Measurements from ENCODE around the gene RASA4B. TPM values are rescaled to one million over a fixed set of nuclear protein-coding genes. Genes with fewer than 3 reads are reported as not detected.

RASA4B gene
- total RNA-seq, 1 experiment from 2014 or later: 6.0 TPM

DNA sequence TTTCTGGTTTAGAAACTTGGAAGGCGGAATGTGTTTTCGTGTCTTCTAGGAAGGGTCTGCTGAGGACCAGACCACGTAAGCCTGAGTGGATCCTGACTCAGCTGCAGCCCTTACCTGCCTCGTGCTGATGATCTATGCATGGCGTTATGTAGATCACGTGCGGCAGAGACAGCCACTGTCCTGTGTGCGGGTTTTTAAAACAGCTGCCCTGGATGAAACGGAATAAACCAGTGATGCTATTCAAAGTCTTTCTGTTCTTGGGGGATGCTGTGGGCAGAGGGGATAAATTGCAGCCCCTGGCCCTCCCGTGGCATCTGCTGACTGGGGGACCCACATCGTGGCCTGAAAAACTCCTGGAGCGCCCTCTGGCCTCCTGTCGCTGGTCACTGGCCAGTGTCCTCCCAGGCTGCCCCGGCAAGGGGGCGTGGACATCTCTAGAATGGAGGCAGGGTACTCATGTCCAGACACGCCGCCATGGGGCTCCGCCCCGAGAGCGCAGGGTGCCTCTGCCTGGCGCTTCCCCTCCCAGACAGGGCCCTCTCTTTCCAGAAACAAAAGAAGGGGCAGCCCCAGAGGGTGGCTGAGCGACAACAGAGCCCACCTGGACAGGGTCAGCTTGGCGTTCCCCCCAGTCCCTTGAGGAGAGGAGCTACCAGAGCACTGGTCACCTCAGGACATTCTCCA is 66.1 kb downstream of the RASA4B start:
- CTCF ChIA-PET: interaction anchor here (2.2 kb wide), 1 partner anchor 39 kb away, joined by 14 read pairs; no protein-coding TSS in a partner anchor
- H2AFZ ChIP-seq (ENCODE audit: low read depth, low read length, poor library complexity, severe bottlenecking): no peak overlapping the region
- H3K27me3 ChIP-seq (ENCODE audit: insufficient read depth, low read length): no peaks in the 10 kb centered on the region
- no TSS peak for BruUV-seq (replicated peaks)
- no peak overlapping the region for H3K27ac ChIP-seq (ENCODE audit: low read depth, low read length)
- DNase-seq (ENCODE audit: low read depth, low spot score): no peak
- no peaks in the 10 kb centered on the region for H3K79me2 ChIP-seq (ENCODE audit: insufficient read depth, low read length)
- H3K9me3 ChIP-seq (ENCODE audit: control insufficient read depth in 1 of 2, insufficient read depth in 1 of 2, low read depth in 1 of 2, low read length in 2 of 2): no peaks in the 10 kb centered on the region
- no peak for ATAC-seq
- H3K36me3 ChIP-seq (ENCODE audit: control insufficient read depth in 1 of 2, insufficient read depth in 2 of 2, low read length in 2 of 2): no peaks in the 10 kb centered on the region; a peak in 2 of 4 replicates
- RAD21 ChIA-PET (ENCODE audit: low non-redundant PET in 1 of 2, low total read pairs in 2 of 2, uncharacterized antibody in 2 of 2, unreplicated experiment in 2 of 2): no interaction called here
- no peaks in the 10 kb centered on the region for H4K20me1 ChIP-seq (ENCODE audit: insufficient read depth)
- no peak overlapping the region for H3K4me2 ChIP-seq (ENCODE audit: low read length)
- intact Hi-C loops (cut with micrococcal nuclease): loop anchor here (5.0 kb wide), 1 partner anchor 174 kb away; no protein-coding TSS in a partner anchor
- H3K9me2 ChIP-seq (ENCODE audit: insufficient read depth): no peaks in the 10 kb centered on the region
- peaks cover 15 to 23% of the 10 kb centered on the region in 2 experiments for H3K4me1 ChIP-seq (ENCODE audit: control insufficient read depth in 1 of 2, insufficient read depth in 2 of 2, low read length in 2 of 2)
- POLR2A ChIA-PET: no interaction called here
- H3K9ac ChIP-seq (ENCODE audit: low read length): no peak overlapping the region
- TF ChIP-seq ZNF274 (IDR thresholded peaks at IDR 0.05; ENCODE audit: low read depth, low read length) (no peak), JUND (IDR thresholded peaks at IDR 0.05) (no peak), SIN3A (IDR thresholded peaks at IDR 0.05; ENCODE audit: low read depth) (no peak), SRF (IDR thresholded peaks at IDR 0.05; ENCODE audit: low read depth) (no peak), FOSL1 (IDR thresholded peaks at IDR 0.05; ENCODE audit: low read depth) (no peak), EZH2phosphoT487 (IDR thresholded peaks at IDR 0.05; ENCODE audit: borderline replicate concordance) (no peak), POLR2AphosphoS5 (IDR thresholded peaks at IDR 0.05; ENCODE audit: low read depth, low read length) (no peak), ELF1 (IDR thresholded peaks at IDR 0.05; ENCODE audit: borderline replicate concordance, low read depth) (no peak)
- TF ChIP-seq, protein P1, sequence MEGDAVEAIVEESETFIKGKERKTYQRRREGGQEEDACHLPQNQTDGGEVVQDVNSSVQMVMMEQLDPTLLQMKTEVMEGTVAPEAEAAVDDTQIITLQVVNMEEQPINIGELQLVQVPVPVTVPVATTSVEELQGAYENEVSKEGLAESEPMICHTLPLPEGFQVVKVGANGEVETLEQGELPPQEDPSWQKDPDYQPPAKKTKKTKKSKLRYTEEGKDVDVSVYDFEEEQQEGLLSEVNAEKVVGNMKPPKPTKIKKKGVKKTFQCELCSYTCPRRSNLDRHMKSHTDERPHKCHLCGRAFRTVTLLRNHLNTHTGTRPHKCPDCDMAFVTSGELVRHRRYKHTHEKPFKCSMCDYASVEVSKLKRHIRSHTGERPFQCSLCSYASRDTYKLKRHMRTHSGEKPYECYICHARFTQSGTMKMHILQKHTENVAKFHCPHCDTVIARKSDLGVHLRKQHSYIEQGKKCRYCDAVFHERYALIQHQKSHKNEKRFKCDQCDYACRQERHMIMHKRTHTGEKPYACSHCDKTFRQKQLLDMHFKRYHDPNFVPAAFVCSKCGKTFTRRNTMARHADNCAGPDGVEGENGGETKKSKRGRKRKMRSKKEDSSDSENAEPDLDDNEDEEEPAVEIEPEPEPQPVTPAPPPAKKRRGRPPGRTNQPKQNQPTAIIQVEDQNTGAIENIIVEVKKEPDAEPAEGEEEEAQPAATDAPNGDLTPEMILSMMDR (IDR thresholded peaks at IDR 0.05 in 2 of 3, conservative IDR thresholded peaks at IDR 0.05 in 1 of 3; ENCODE audit: borderline replicate concordance in 1 of 3, insufficient read depth in 1 of 3, low read depth in 2 of 3, low read length in 2 of 3): no peak
- H3K4me3 ChIP-seq (replicated peaks in 1 of 2; ENCODE audit: low read depth in 1 of 2, low read length in 2 of 2): no peak overlapping the region
